Subcutaneous abdominal adipose tissue (tissue), 5 donors: ENCODE data around the gene ATG9A.

Experiments used
- H3K27ac ChIP-seq: one replicate; pipeline ENCODE4 v1.7.0; 2013; ENCODE audit warnings: low read depth, mild to moderate bottlenecking, inconsistent platforms, low read length, moderate library complexity
- H3K27me3 ChIP-seq, 5 donors: one replicate each; pipeline ENCODE4 v1.7.0; 2013; ENCODE audit warnings: low read length in 5 of 5, inconsistent platforms in 1 of 5; ENCODE audit not compliant: control insufficient read depth in 5 of 5, insufficient read depth in 4 of 5
- H3K36me3 ChIP-seq, 5 donors: one replicate each; pipeline ENCODE4 v1.7.0; 2013; ENCODE audit warnings: low read length in 5 of 5; ENCODE audit not compliant: control insufficient read depth in 5 of 5, insufficient read depth in 5 of 5
- H3K4me1 ChIP-seq, 5 donors: one replicate each; pipeline ENCODE4 v1.7.0; 2013; ENCODE audit warnings: low read length in 5 of 5, mild to moderate bottlenecking in 3 of 5, moderate library complexity in 1 of 5; ENCODE audit not compliant: control insufficient read depth in 5 of 5, insufficient read depth in 5 of 5
- H3K4me3 ChIP-seq, 5 donors: one replicate each; pipeline ENCODE4 v1.7.0; 2013; ENCODE audit warnings: low read length in 5 of 5, low read depth in 1 of 5
- H3K9ac ChIP-seq, 5 donors: one replicate each; pipeline ENCODE4 v1.7.0; 2013; ENCODE audit warnings: low read length in 5 of 5, mild to moderate bottlenecking in 4 of 5, moderate library complexity in 3 of 5
- H3K9me3 ChIP-seq, 5 donors: one replicate each; pipeline ENCODE4 v1.7.0; 2013; ENCODE audit warnings: low read length in 5 of 5; ENCODE audit not compliant: control insufficient read depth in 5 of 5
- donor health status: healthy.
- donor health status: healthy.
- donor health status: healthy.
- donor health status: healthy.
- donor health status: healthy.

Gene ATG9A

GRCh38 chr2:219252900-219253752, 23.7 kb upstream of the ATG9A start, which contains the start of gene TUBA4B:
TSS of gene TUBA4B (plus strand) at chr2:219253243. CDS start at chr2:219253408, 165 bp downstream.
- H3K4me1 ChIP-seq: peaks cover 7 to 52% (median 40%) of the 10 kb centered on the region in 5 donors
- peak within 1 kb of the TSS; percentile 36 to 82 (median 69) for H3K4me3 ChIP-seq

GRCh38 chr2:219252570-219252899, 23.1 kb upstream of the ATG9A start:
- H3K9me3 ChIP-seq: no peaks in the 10 kb centered on the region
- peak overlapping the region in 4 of 5 donors; percentile 36 to 82 (median 73) for H3K4me3 ChIP-seq
- no peak overlapping the region for H3K27ac ChIP-seq
- H3K9ac ChIP-seq: peak overlapping the region in 2 of 5 donors; percentile 66 to 69
- peaks cover 7 to 56% (median 44%) of the 10 kb centered on the region in 5 donors for H3K4me1 ChIP-seq
- peaks cover 0 to 28% (median 14%) of the 10 kb centered on the region in 5 donors for H3K36me3 ChIP-seq
- peaks cover 8 to 36% (median 28%) of the 10 kb centered on the region in 5 donors for H3K27me3 ChIP-seq

More at GRCh38 chr2:219252900-219253752, 23.7 kb upstream of the ATG9A start, which contains the start of gene TUBA4B:
- Histone ChIP-seq H3K27ac (no peak within 1 kb of the TSS), H3K27me3 (peaks cover 8 to 36% (median 29%) of the 10 kb centered on the region in 5 donors), H3K9me3 (no peaks in the 10 kb centered on the region), H3K36me3 (peaks cover 0 to 22% (median 8%) of the 10 kb centered on the region in 5 donors), H3K9ac (peak within 1 kb of the TSS in 4 of 5 donors; percentile 20 to 69 (median 58))

GRCh38 chr2:219252084-219252483, 22.6 kb upstream of the ATG9A start:
- peak overlapping the region in 2 of 5 donors; percentile 77 to 82 for H3K4me3 ChIP-seq
- no peaks in the 10 kb centered on the region for H3K9me3 ChIP-seq
- no peak overlapping the region for H3K27ac ChIP-seq
- peaks cover 7 to 60% (median 48%) of the 10 kb centered on the region in 5 donors for H3K4me1 ChIP-seq
- peaks cover 8 to 36% (median 28%) of the 10 kb centered on the region in 5 donors for H3K27me3 ChIP-seq
- peaks cover 0 to 32% (median 15%) of the 10 kb centered on the region in 5 donors for H3K36me3 ChIP-seq
- H3K9ac ChIP-seq: no peak overlapping the region

- no peak overlapping the region for H3K9ac ChIP-seq
- peaks cover 8 to 36% (median 28%) of the 10 kb centered on the region in 5 donors for H3K27me3 ChIP-seq
- H3K27ac ChIP-seq: no peak overlapping the region
- peaks cover 7 to 64% (median 51%) of the 10 kb centered on the region in 5 donors for H3K4me1 ChIP-seq
- H3K36me3 ChIP-seq: peaks cover 0 to 36% (median 15%) of the 10 kb centered on the region in 5 donors
- H3K4me3 ChIP-seq: peak overlapping the region in 1 of 5 donors; percentile 77
- H3K9me3 ChIP-seq: no peaks in the 10 kb centered on the region
Measured at GRCh38 chr2:219251656-219252055, 22.2 kb upstream of the ATG9A start.

GRCh38 chr2:219250049-219250781, 20.8 kb upstream of the ATG9A start:
- Histone ChIP-seq H3K36me3 (peaks cover 0 to 38% (median 15%) of the 10 kb centered on the region in 5 donors), H3K4me1 (peaks cover 9 to 76% (median 60%) of the 10 kb centered on the region in 5 donors), H3K9me3 (no peaks in the 10 kb centered on the region), H3K4me3 (no peak overlapping the region), H3K9ac (no peak overlapping the region), H3K27me3 (peaks cover 0 to 25% (median 23%) of the 10 kb centered on the region in 5 donors), H3K27ac (peak overlapping the region; percentile 58)

GRCh38 chr2:219249203-219249980, 20.0 kb upstream of the ATG9A start:
- Histone ChIP-seq H3K9ac (peak overlapping the region in 3 of 5 donors; percentile 9 to 36 (median 28)), H3K36me3 (peaks cover 0 to 38% (median 15%) of the 10 kb centered on the region in 5 donors), H3K9me3 (no peaks in the 10 kb centered on the region), H3K27ac (peak overlapping the region; percentile 58), H3K4me1 (peaks cover 9 to 78% (median 63%) of the 10 kb centered on the region in 5 donors), H3K4me3 (peak overlapping the region in 1 of 5 donors; percentile 4), H3K27me3 (peaks cover 0 to 18% (median 17%) of the 10 kb centered on the region in 5 donors)

GRCh38 chr2:219248845-219249202, 19.4 kb upstream of the ATG9A start:
- H3K9ac ChIP-seq: peak overlapping the region in 2 of 5 donors; percentile 9 to 28
- peaks cover 9 to 74% (median 58%) of the 10 kb centered on the region in 5 donors for H3K4me1 ChIP-seq
- peaks cover 0 to 13% (median 11%) of the 10 kb centered on the region in 5 donors for H3K27me3 ChIP-seq
- H3K4me3 ChIP-seq: no peak overlapping the region
- H3K9me3 ChIP-seq: no peaks in the 10 kb centered on the region
- H3K36me3 ChIP-seq: peaks cover 0 to 38% (median 15%) of the 10 kb centered on the region in 5 donors
- H3K27ac ChIP-seq: peak overlapping the region; percentile 58

- Histone ChIP-seq H3K27me3 (peaks cover 0 to 6% (median 4%) of the 10 kb centered on the region in 5 donors), H3K4me1 (peaks cover 9 to 65% (median 52%) of the 10 kb centered on the region in 5 donors), H3K9me3 (no peaks in the 10 kb centered on the region), H3K27ac (no peak overlapping the region), H3K9ac (no peak overlapping the region), H3K36me3 (peaks cover 0 to 38% (median 15%) of the 10 kb centered on the region in 5 donors), H3K4me3 (no peak overlapping the region)
Measured at GRCh38 chr2:219247678-219248642, 18.5 kb upstream of the ATG9A start.
